ENCODE measurements around the gene SYS1. TPM values are rescaled to one million over a fixed set of nuclear protein-coding genes. Genes with fewer than 3 reads are reported as not detected.

Gene SYS1
- total and polyA plus RNA-seq, 2 donors (not counting 3 experiments of a cell fraction or from before 2014, with no cell fraction given) = 27.4 to 79.6 TPM

- Histone ChIP-seq H3K9me1 (replicated peaks; ENCODE audit: control insufficient read depth, extremely low read depth, insufficient read depth, low read length) (no peaks in the 10 kb centered on the region), H3K4me3 (replicated peaks in 1 of 3; ENCODE audit: insufficient read depth in 1 of 3, low read depth in 1 of 3, low read length in 3 of 3) (no peak overlapping the region), H4K20me1 (replicated peaks; ENCODE audit: control insufficient read depth, extremely low read depth, insufficient read depth, low read length) (no peaks in the 10 kb centered on the region), H3K27ac (ENCODE audit: insufficient read depth, low read depth, low read length) (no peak overlapping the region), H2AFZ (ENCODE audit: low read depth, low read length) (no peak overlapping the region), H3K4me2 (ENCODE audit: insufficient read depth, low read length) (no peak overlapping the region), H3K4me1 (ENCODE audit: control insufficient read depth, extremely low read depth, insufficient read depth, low read length) (peaks cover 3% of the 10 kb centered on the region), H3K9ac (replicated peaks; ENCODE audit: extremely low read depth, insufficient read depth, low read length) (no peak overlapping the region), H3K79me2 (ENCODE audit: control insufficient read depth, insufficient read depth, low read length) (no peaks in the 10 kb centered on the region), H3K36me3 (ENCODE audit: control insufficient read depth in 2 of 2, extremely low read depth in 1 of 2, insufficient read depth in 2 of 2, low read length in 2 of 2) (no peaks in the 10 kb centered on the region), H3K9me3 (replicated peaks; ENCODE audit: control insufficient read depth, insufficient read depth, low read length) (no peaks in the 10 kb centered on the region), H3K27me3 (ENCODE audit: control insufficient read depth in 2 of 2, insufficient read depth in 2 of 2, low read length in 2 of 2) (peaks cover 6% of the 10 kb centered on the region in 2 experiments)
- ChIA-PET POLR2A (no interaction called here), CTCF (interaction anchor here (1.2 to 2.7 kb wide), 4 partner anchors 11 to 93 kb away, joined by 3 to 11 read pairs (median 4); partner anchors contain the start of gene PIGT)
- TF ChIP-seq MAX (IDR thresholded peaks at IDR 0.05; ENCODE audit: insufficient read depth, insufficient read length) (no peak), POLR2AphosphoS5 (IDR thresholded peaks at IDR 0.05; ENCODE audit: insufficient read depth, low read depth, low read length) (no peak), JUN (IDR thresholded peaks at IDR 0.05; ENCODE audit: borderline replicate concordance, insufficient read depth, insufficient read length, low read depth) (no peak), FOS (IDR thresholded peaks at IDR 0.05; ENCODE audit: borderline replicate concordance, insufficient read depth, low read length) (no peak), EZH2 (IDR thresholded peaks at IDR 0.05; ENCODE audit: borderline replicate concordance, low read depth, low read length, severe bottlenecking) (no peak), MYC (IDR thresholded peaks at IDR 0.05; ENCODE audit: low read depth, low read length) (no peak)
- TF ChIP-seq, protein P1, sequence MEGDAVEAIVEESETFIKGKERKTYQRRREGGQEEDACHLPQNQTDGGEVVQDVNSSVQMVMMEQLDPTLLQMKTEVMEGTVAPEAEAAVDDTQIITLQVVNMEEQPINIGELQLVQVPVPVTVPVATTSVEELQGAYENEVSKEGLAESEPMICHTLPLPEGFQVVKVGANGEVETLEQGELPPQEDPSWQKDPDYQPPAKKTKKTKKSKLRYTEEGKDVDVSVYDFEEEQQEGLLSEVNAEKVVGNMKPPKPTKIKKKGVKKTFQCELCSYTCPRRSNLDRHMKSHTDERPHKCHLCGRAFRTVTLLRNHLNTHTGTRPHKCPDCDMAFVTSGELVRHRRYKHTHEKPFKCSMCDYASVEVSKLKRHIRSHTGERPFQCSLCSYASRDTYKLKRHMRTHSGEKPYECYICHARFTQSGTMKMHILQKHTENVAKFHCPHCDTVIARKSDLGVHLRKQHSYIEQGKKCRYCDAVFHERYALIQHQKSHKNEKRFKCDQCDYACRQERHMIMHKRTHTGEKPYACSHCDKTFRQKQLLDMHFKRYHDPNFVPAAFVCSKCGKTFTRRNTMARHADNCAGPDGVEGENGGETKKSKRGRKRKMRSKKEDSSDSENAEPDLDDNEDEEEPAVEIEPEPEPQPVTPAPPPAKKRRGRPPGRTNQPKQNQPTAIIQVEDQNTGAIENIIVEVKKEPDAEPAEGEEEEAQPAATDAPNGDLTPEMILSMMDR (IDR thresholded peaks at IDR 0.05; ENCODE audit: extremely low read depth in 1 of 2, insufficient read depth in 1 of 2, low read depth in 1 of 2, low read length in 2 of 2) = no peak
- intact Hi-C loops (cut with micrococcal nuclease) = no loop called here
- FAIRE-seq (no peak), DNase-seq (ENCODE audit: low read depth, low spot score) (no peak)
- no TSS peak for BruUV-seq (replicated peaks)
- dilution Hi-C loops (cut with MboI; ENCODE audit: extremely low pct_ligation_motif_present, low sequenced_read_pairs) = no loop called here
Measured at GRCh38 chr20:45404438-45404837, 41.5 kb downstream of the SYS1 start.
